GM21423 (cell line): ENCODE measurements around the gene PAPPA.

ENCODE experiments used
- ATAC-seq: cut with Tn5 transposase; IDR thresholded peaks from one replicate; pipeline ENCODE4 v1.9.1; 2021; ENCODE audit warnings: mild to moderate bottlenecking, moderate library complexity; ENCODE audit not compliant: unreplicated experiment

The PAPPA gene

GRCh38 chr9:116271991-116272390 lies 118.4 kb downstream of the PAPPA start:
- no peak for ATAC-seq

- ATAC-seq, result no peak
Measured at GRCh38 chr9:116274293-116274692, 120.7 kb downstream of the PAPPA start.

GRCh38 chr9:116275418-116276195 lies 122.0 kb downstream of the PAPPA start:
- ATAC-seq, result no peak

- ATAC-seq, result no peak
Measured at GRCh38 chr9:116276196-116276493, 122.6 kb downstream of the PAPPA start.

- ATAC-seq, result no peak
Measured at GRCh38 chr9:116276651-116277121, 123.1 kb downstream of the PAPPA start.

GRCh38 chr9:116278326-116278725 lies 124.7 kb downstream of the PAPPA start:
- no peak for ATAC-seq

- no peak for ATAC-seq
Measured at GRCh38 chr9:116279230-116279629, 125.6 kb downstream of the PAPPA start.

- ATAC-seq, result no peak
Measured at GRCh38 chr9:116280529-116280928, 126.9 kb downstream of the PAPPA start.

- ATAC-seq, result no peak
Measured at GRCh38 chr9:116282597-116282996, 129.0 kb downstream of the PAPPA start.

GRCh38 chr9:116284518-116284917 lies 130.9 kb downstream of the PAPPA start:
- no peak for ATAC-seq

GRCh38 chr9:116285320-116285719 lies 131.7 kb downstream of the PAPPA start:
- ATAC-seq, result no peak

- ATAC-seq, result no peak
Measured at GRCh38 chr9:116286297-116286696, 132.7 kb downstream of the PAPPA start.

- ATAC-seq, result no peak
Measured at GRCh38 chr9:116287721-116288120, 134.1 kb downstream of the PAPPA start.

- no peak for ATAC-seq
Measured at GRCh38 chr9:116288658-116289057, 135.1 kb downstream of the PAPPA start.

- ATAC-seq, result no peak
Measured at GRCh38 chr9:116297346-116297745, 143.8 kb downstream of the PAPPA start.

GRCh38 chr9:116298249-116298648 lies 144.7 kb downstream of the PAPPA start:
- ATAC-seq, result no peak

- no peak for ATAC-seq
Measured at GRCh38 chr9:116298878-116299391, 145.3 kb downstream of the PAPPA start.

- ATAC-seq, result no peak
Measured at GRCh38 chr9:116300360-116300870, 146.8 kb downstream of the PAPPA start.

- no peak for ATAC-seq
Measured at GRCh38 chr9:116303270-116303669, 149.7 kb downstream of the PAPPA start.

GRCh38 chr9:116303886-116304538 lies 150.4 kb downstream of the PAPPA start:
- ATAC-seq, result no peak

GRCh38 chr9:116304761-116305160 lies 151.2 kb downstream of the PAPPA start:
- no peak for ATAC-seq

- no peak for ATAC-seq
Measured at GRCh38 chr9:116308076-116308475, 154.5 kb downstream of the PAPPA start.
